GM18505 (cell line): ENCODE data around the gene RAB11FIP5.
"Not testable (repeated sequence)": the region's sequence is repeated elsewhere in the genome, so short reads cannot be mapped to it uniquely, and the experiment has no call there.

ENCODE experiments used
- ATAC-seq: cut with Tn5 transposase; IDR thresholded peaks from one replicate; pipeline ENCODE4 v1.9.1; 2021; ENCODE audit not compliant: unreplicated experiment
- POLR2A ChIP-seq: IDR thresholded peaks from 4 replicates; pipeline ENCODE4 v1.6.1; 2011; ENCODE audit warnings: borderline replicate concordance; ENCODE audit not compliant: insufficient read depth, insufficient read length; ENCODE audit errors: extremely low read depth

RAB11FIP5 gene

DNA sequence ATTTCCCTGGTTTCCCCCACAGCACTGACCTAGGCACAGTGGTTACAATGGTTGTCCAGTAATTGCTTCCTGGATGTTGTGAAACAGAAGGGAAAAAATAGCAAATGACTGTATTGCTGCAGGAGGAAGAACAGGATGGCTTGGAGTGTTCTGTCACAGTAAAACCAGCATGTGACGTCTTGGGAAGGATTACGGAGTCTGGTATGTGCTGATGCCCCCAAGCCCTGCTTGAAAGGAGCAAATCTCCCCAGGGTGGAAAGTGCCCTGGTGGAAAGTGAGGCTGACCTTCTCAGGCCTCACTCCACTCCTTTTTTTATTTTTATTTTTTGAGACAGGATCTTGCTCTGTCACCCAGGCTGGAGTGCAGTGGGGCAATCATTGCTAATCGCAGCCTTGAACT is 7.8 kb downstream of the RAB11FIP5 start:
- TF ChIP-seq POLR2A: no peak
- no peak for ATAC-seq

DNA sequence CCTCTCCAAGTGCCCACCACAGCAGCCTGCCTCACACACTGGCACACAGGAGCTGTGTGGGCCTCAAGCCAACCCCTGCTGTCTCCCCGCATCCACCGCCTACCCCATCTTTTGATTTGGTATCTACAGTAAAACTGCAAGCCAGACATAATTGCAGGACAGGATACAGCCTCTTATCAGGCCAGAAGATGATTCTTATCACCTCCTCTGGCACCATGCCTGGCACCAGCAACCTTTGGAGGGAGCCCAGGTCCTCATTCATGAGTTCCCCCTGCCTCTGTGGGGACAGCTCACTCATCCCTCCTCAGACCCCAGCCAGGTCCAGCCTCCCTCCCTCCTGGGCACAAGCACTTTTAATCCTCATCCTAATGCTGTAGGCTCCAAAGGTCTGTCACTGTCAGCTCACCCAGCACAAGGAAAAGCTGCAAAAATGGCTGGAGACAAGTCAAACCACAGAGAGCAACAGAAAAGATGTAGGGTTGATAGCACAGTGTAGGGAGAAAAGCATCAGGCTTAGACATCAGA is 9.7 kb downstream of the RAB11FIP5 start:
- no peak for ATAC-seq
- no peak for TF ChIP-seq POLR2A

DNA sequence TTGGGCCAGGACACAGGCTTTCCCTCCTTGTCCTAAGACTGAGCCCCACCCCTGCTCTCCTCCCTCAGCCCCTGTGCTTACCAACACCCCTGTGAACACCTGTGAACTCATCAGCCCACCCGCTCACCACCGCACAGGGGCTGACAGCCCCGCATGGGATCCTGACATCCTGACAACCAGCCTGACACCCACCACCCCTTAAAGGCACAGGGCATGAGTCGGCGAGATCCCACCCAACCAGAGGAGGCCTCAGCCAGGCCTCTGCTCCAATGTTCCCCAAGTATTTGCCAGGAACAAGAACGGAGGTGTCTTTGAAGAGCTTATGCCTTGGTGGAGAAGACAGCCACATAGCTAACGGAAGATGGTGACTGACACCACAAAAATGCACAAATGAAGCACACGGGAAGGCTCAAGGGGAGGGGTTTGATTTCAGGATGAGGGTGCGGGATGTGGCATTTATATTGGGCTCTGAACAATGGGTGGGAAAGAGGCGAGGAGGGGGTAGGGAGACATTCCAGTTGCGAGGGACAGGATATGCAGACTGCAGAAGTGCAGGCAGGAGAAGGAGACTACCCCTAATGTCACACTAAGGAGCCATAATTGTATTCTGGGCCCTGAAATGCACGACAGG is 11.0 kb downstream of the RAB11FIP5 start:
- no peak for TF ChIP-seq POLR2A
- no peak for ATAC-seq

DNA sequence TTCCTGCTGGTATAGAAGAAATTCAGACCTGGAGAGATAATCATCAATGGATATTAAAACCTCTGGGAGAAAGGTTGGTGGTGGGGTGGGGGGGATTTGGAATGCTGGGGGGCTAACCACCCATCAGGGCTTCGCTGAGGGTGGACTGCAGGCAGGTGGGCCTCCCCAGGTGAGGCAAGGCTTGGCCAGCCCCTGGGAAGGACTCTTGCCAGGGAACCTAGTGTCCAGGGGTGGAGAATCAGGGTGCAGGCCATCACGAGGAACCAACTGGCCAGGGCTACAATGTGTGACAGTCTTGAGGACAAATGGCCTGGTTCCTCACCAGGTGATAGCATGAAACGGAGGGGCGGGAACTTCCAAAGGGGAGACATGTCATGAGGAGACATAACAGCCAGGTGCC is 11.8 kb downstream of the RAB11FIP5 start:
- TF ChIP-seq POLR2A: no peak
- no peak for ATAC-seq

DNA sequence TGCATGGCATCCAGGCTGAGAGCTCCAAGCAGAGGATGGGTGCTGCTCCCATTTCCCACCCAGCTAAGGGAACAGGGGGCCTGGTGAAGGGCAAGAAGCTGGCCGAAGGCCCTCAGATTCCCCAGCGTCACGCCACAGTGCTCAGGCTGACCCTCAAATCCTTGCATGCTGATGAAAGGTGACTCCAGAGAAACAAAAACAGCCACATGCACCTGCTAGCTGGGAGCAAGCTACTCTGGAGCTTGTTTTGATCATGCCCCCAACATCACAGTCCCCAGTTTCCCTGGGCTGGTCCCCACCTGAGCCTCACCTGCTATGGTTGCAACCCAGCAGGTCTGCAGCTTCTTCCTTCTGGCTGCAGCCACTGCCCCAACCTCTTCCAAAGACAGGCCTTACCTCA is 13.3 kb downstream of the RAB11FIP5 start:
- no peak for TF ChIP-seq POLR2A
- no peak for ATAC-seq

DNA sequence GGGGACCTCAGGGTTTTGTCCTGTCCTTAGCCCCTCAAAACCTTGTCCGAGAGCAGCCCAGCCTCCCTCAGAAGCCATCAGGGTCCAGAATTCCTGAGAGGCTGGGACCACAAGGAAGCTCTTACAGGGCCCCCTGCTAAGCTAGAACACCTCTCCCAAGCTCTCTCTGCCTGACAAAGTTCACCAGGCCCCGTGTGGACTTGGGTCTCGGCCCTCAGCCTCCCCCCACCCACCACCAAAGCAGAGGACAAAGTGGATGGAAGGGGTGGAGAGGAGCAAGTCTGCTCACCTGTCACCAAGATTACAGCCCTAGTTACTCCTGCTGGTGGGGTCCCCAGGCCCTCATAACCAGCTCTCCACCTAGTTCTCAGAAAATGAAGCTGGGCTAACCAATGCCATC is 16.8 kb downstream of the RAB11FIP5 start:
- no peak for TF ChIP-seq POLR2A
- ATAC-seq: no peak

DNA sequence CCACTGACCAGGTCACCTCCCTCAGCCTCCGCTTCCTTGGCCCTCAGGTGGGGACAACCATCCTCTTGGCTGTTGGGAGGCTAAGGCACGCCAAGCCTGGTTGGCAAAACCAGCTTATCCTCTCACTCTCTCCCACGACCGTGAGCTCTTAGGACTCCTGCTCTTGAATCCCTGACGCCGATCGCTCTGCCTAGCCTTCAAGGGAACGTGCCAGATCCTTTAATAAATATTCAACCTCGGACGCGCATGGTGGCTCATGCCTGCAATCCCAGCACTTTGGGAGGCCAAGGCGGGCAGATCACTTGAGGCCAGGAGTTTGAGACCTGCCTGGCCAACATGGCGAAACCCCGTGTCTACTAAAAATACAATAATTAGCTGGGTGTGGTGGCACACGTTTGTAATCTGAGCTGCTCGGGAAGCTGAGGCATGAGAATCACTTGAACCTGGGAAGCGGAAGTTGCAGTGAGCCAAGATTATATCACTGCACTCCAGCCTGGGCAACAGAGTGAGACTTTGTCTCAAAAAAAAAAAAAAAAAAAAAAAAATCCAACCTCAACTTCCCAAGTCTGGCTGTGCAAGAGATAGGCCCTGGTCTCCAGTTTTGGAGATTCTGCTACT is 19.0 kb downstream of the RAB11FIP5 start:
- not testable (repeated sequence) for ATAC-seq

DNA sequence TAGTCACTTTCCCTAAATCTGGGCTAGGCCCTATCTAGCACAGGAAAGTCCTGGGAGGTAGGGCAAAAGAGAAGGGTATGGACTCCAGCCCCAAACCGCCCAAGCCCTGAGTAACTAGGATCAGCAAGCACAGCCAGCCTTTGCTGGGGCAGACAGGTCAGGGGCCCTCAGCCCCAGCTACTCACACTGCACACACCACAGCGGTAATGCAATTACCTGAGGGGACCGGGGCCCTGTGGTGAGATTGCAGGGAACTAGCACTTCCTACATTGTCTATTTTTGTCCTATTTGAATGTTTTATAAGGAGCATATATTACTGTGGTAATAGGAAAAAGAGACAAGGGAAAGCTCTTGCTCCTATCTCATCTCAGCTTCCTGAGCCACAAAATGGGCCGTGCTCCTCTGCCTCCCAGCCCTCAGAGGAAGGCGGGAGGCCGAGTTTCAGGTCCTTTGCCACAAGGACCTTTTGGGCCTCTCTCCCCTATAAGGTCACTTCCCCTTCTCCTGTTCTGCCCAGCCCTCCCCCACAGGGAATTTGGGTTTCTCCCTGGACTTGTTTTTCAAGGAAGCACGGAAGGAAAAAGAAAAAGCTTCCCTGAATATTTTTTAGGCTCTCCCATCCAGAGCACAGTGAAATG is 20.5 kb downstream of the RAB11FIP5 start:
- no peak for ATAC-seq
- no peak for TF ChIP-seq POLR2A

DNA sequence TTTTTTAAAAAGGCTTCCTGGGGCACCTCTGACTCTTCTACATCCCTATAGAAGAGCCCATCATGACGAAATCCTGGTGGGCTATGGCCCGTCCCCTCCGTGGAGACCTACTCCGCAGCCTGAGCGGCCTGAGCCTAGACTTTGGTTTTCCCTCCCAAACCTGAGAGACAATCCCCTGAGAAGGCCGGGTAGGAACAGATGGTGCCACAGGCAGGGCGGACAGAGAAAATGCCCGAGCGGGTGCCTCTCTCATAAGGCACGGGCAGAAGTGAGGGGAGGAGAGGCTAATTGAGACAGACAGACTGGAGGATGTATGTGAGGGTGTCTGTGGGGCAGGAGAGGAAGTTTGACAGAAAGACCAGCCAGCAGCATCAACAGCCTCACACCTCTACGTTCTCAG is 21.1 kb downstream of the RAB11FIP5 start:
- no peak for TF ChIP-seq POLR2A
- no peak for ATAC-seq

DNA sequence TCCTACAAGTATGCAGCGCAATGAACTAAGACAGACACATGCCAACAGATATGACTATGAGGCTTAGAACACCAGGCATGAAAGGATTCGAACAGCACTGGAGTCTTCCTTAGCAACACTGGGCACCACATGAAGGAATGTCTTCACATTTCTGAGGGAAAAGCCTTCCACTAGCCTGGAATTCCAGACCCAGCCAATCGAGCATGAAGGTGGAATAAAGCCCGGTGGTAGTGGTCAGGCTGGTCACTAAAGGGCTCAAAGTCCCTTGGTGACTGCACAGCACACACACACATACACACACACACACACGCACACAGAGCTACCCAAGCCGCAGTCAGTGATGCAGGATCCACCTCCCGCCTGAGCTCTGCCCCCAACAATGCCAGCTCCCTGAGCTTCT is 21.6 kb downstream of the RAB11FIP5 start:
- TF ChIP-seq POLR2A: no peak
- ATAC-seq: no peak

DNA sequence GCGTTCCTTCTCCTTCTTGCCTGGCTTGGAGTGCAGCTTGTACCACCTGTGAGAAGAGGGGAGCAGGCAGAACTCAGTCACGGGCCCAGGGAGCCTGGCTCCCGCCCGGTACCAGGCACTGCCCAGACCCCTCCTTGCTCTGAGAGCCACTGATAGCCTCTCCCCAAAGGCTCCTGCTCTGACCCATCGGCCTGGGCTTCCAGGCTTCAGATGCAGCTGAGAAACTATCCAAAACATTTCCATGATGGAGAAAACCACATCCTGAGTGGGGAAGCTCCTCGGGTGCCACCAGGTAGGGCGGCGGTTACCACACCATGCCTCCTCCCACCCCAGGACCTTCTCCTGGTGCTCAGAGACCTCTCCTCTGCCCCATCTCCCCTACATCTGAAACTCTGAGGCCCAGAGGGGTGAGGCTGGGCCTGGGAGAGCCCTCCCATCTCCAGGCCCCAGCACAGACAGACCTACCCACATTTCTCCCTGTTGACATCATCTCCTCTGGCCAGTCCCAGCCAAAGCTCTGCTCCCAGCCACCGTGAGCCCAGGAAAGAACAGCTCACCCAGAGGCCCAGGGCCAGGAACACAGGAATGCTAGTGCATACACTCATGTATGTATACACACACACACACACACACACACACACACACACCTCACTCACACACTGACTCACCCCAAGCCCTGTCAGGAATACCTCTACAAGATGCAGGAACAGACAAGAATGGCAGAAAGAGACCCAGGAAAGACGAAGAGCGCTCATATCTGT is 23.3 kb downstream of the RAB11FIP5 start:
- no peak for ATAC-seq

DNA sequence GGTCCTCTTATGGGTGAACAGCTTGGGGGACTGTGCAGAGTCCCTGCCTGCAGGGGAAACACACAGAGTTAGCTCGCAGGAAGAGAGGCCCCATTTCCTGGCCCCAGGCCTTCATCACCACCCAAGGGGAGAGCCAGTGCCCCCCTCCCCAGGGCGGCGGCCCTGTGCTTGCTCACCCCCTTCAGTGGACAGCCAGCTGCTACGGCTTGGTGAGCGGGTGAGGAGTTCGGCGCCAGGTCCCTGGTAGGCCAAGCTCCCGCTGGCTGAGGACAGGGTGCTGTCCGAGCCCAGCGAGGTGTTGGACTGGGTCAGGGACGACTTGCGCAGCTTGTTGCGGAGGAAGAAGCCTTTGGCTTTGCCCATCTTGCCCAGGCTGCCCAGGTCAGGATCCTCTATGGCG is 24.0 kb downstream of the RAB11FIP5 start:
- no peak for ATAC-seq
- no peak for TF ChIP-seq POLR2A

More for the DNA sequence above, 23.3 kb downstream of the RAB11FIP5 start:
- no peak for TF ChIP-seq POLR2A

DNA sequence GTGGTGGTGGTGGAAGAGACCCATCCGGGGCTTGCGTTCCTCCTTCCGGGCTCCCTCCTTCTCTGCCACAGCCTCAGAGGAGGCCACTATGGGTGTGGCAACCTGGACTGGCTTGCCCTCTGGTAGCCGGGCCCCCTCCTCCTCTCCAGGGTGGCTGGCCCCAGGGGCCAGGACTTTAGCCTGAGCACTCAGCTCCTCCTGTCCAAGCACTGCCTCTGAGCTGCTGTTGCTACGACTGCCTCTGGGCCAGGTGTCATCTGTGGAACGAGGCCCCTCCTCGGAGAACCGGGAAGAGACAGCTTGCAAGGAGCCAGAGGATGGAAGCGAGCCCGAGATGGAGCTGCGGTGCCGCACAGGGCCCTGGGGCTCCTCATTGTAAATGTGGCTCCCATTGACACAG is 24.5 kb downstream of the RAB11FIP5 start:
- no peak for ATAC-seq

DNA sequence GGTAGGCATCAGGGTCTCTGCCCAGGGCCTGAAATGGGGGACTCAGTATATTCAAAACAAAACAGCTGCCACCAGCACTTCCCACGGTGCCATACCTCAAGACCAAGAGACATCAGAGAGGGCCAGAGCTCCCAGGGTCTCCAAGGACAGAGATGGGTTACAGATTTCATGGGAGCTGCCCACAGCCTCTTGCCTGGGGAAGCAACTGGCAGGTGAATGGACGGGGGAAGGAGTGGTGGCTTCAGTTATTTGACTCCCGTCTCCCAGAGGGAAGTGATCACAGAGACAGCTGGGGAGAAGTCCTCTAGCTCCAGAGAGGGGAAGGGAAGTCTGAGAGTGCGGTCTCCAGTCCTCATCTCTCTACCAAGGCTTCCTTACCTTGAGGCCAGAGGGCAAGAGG is 25.4 kb downstream of the RAB11FIP5 start:
- TF ChIP-seq POLR2A: no peak
- ATAC-seq: no peak

More for the DNA sequence above, 24.5 kb downstream of the RAB11FIP5 start:
- no peak for TF ChIP-seq POLR2A

DNA sequence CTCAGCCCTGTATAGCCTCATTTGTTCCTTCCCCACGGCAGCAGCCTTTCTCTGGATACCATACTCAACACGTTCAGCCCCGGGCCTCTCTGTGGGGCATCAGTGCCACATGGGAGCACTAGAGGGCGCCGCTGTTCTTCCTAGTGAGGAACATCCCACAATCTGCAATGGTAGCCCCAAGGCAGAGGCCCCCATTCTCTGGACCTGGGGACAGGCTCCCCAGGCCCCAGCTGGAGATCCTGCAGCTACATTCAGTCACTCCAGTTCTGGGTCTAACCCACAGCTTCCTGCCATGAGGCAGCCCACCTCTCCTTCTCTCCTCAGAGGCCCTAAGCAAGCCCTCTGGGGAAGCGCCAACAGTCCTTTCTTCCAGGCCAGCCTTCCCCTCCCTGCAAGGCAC is 27.1 kb downstream of the RAB11FIP5 start:
- no peak for TF ChIP-seq POLR2A
- ATAC-seq: peak; percentile 73
